ENCODE data around the gene POLA2.
A peak's percentile ranks its signal among the peaks of the same experiment; 100 is the strongest.

GRCh38 chr11:65225279-65226102, 36.3 kb upstream of the POLA2 start:
- TF ChIP-seq CTCF (IDR thresholded peaks at IDR 0.05) = peak in 10 of 12 donors; percentile 27 to 59 (median 47)
- TF ChIP-seq POLR2A (IDR thresholded peaks at IDR 0.05) = no peak

Data from heart left ventricle (tissue), 13 donors.